SK-N-SH (cell line): Measurements from ENCODE around the gene PRX. TPM values are rescaled to one million over a fixed set of nuclear protein-coding genes. Genes with fewer than 3 reads are reported as not detected.

Experiments
- CTCF ChIA-PET: fragments of 300-600, 350-600 bp; formaldehyde crosslinking; extraction: SDS; loops from one replicate; lab custom pipeline; 2021; lab: Yijun Ruan, JAX
- POLR2A ChIA-PET: fragments of 350-600 bp; sonication (Branson Sonifier 250); formaldehyde crosslinking; extraction: SDS; loops from one replicate; lab custom pipeline; 2020; ENCODE audit warnings: antibody characterized with exemption, inconsistent platforms; lab: Yijun Ruan, JAX
- DNase-seq: peaks from one replicate; pipeline ENCODE4 v3.0.0; 2012
- H2AFZ ChIP-seq: fragments of 200-600 bp; sonication (generic); 2 replicates; pipeline ENCODE4 v1.8.1; 2016; ENCODE audit warnings: antibody characterized with exemption, mild to moderate bottlenecking, low read depth
- H3F3A ChIP-seq: fragments of 200-600 bp; sonication (generic); replicated peaks from 2 replicates; pipeline ENCODE3; 2016; ENCODE audit warnings: antibody characterized with exemption, mild to moderate bottlenecking; ENCODE audit not compliant: insufficient read depth
- H3K27ac ChIP-seq, 2 experiments: fragments of 200-500 bp in 1 of 2; fragments of 200-600 bp in 1 of 2; sonication (Bioruptor generic) in 1 of 2; sonication (generic), shearing (Covaris generic) in 1 of 2; 2 replicates each; pipeline versions ENCODE4 v1.5.1 to v1.6.1; 2014 to 2016; ENCODE audit warnings: low read depth in 2 of 2, inconsistent platforms in 1 of 2, low read length in 1 of 2, mild to moderate bottlenecking in 1 of 2, mixed read lengths in 1 of 2
- H3K27me3 ChIP-seq: fragments of 200-600 bp; sonication (generic), shearing (Covaris generic); 2 replicates; pipeline ENCODE4 v1.6.1; 2016; ENCODE audit warnings: mixed run types; ENCODE audit not compliant: insufficient read depth
- H3K36me3 ChIP-seq, 2 experiments: fragments of 200-500 bp in 1 of 2; fragments of 200-600 bp in 1 of 2; sonication (Bioruptor generic) in 1 of 2; sonication (generic) in 1 of 2; replicated peaks in 1 of 2; 2 replicates each; pipeline versions ENCODE3 to v1.5.1; 2014 to 2016; ENCODE audit warnings: low read length in 1 of 2, mild to moderate bottlenecking in 1 of 2; ENCODE audit not compliant: insufficient read depth in 2 of 2, control insufficient read depth in 1 of 2
- H3K4me1 ChIP-seq, 2 experiments: fragments of 200-500 bp in 1 of 2; fragments of 200-600 bp in 1 of 2; sonication (Bioruptor generic) in 1 of 2; sonication (generic), shearing (Covaris generic) in 1 of 2; 2 replicates each; pipeline versions ENCODE4 v1.5.1 to v1.6.1; 2014 to 2016; ENCODE audit warnings: low read depth in 1 of 2, low read length in 1 of 2, mixed run types in 1 of 2; ENCODE audit not compliant: insufficient read depth in 2 of 2, control insufficient read depth in 1 of 2
- H3K4me2 ChIP-seq: fragments of 200-600 bp; sonication (generic), shearing (Covaris generic); 2 replicates; pipeline ENCODE4 v1.6.1; 2017; ENCODE audit warnings: mixed run types
- H3K4me3 ChIP-seq, 2 experiments: fragments of 200-500 bp in 1 of 2; fragments of 200-600 bp in 1 of 2; sonication (Bioruptor generic) in 1 of 2; sonication (generic), shearing (Covaris generic) in 1 of 2; 2 replicates each; pipeline versions ENCODE4 v1.5.1 to v1.8.1; 2014 to 2016; ENCODE audit warnings: low read depth in 2 of 2, inconsistent platforms in 1 of 2, low read length in 1 of 2, mild to moderate bottlenecking in 1 of 2, mixed read lengths in 1 of 2, moderate library complexity in 1 of 2
- H3K79me2 ChIP-seq: fragments of 200-600 bp; sonication (generic); 2 replicates; pipeline ENCODE4 v1.8.1; 2017; ENCODE audit warnings: mild to moderate bottlenecking; ENCODE audit not compliant: insufficient read depth
- H3K9ac ChIP-seq: fragments of 200-600 bp; sonication (generic); 2 replicates; pipeline ENCODE4 v1.6.1; 2017; ENCODE audit warnings: mixed run types
- H3K9me2 ChIP-seq: fragments of 200-600 bp; sonication (generic); 2 replicates; pipeline ENCODE4 v1.6.1; 2017; ENCODE audit warnings: mixed run types
- H3K9me3 ChIP-seq: fragments of 200-600 bp; sonication (generic); 2 replicates; pipeline ENCODE4 v1.6.1; 2017; ENCODE audit warnings: mixed run types, mild to moderate bottlenecking, moderate library complexity
- H4K20me1 ChIP-seq: fragments of 200-600 bp; sonication (generic); 2 replicates; pipeline ENCODE4 v1.6.1; 2017; ENCODE audit warnings: mild to moderate bottlenecking, mixed run types; ENCODE audit not compliant: insufficient read depth
- ELF1 ChIP-seq: IDR thresholded peaks from 2 replicates; pipeline ENCODE4 v1.4.0; 2012
- EP300 ChIP-seq, 2 experiments: IDR thresholded peaks; 2 replicates each; pipeline versions ENCODE4 v1.4.0 to v1.6.1; 2012; ENCODE audit warnings: borderline replicate concordance in 1 of 2, low read depth in 1 of 2, low read length in 1 of 2
- EZH2phosphoT487 ChIP-seq: fragments of 200-600 bp; sonication (generic); IDR thresholded peaks from 2 replicates; pipeline ENCODE4 v1.6.1; 2017; ENCODE audit warnings: low read depth, mixed run types, mild to moderate bottlenecking, antibody characterized with exemption, moderate library complexity, borderline replicate concordance
- FOSL2 ChIP-seq: IDR thresholded peaks from 2 replicates; pipeline ENCODE4 v1.4.0; 2012; ENCODE audit warnings: low read depth, mild to moderate bottlenecking, moderate library complexity, borderline replicate concordance
- GATA2 ChIP-seq: sonication (generic); formaldehyde crosslinking; IDR thresholded peaks from 2 replicates; pipeline ENCODE4 v1.5.0; 2020; ENCODE audit warnings: mild to moderate bottlenecking, missing genetic modification reagents
- JUND ChIP-seq: IDR thresholded peaks from 2 replicates; pipeline ENCODE4 v1.4.0; 2012
- MEF2A ChIP-seq: IDR thresholded peaks from 2 replicates; pipeline ENCODE4 v1.4.0; 2012; ENCODE audit warnings: low read depth, borderline replicate concordance
- NRF1 ChIP-seq: IDR thresholded peaks from 2 replicates; pipeline ENCODE4 v1.6.1; 2012; ENCODE audit warnings: low read depth, mild to moderate bottlenecking, low read length
- RCOR1 ChIP-seq: fragments of 150-350 bp; IDR thresholded peaks from 2 replicates; pipeline ENCODE4 v1.6.1; 2017; ENCODE audit warnings: antibody characterized with exemption, low read length
- RFX5 ChIP-seq: IDR thresholded peaks from 2 replicates; pipeline ENCODE4 v1.6.1; 2012; ENCODE audit warnings: mild to moderate bottlenecking, improper control_type of control experiment, low read length
- TCF12 ChIP-seq: IDR thresholded peaks from 2 replicates; pipeline ENCODE4 v1.4.0; 2012
- TEAD4 ChIP-seq: IDR thresholded peaks from 2 replicates; pipeline ENCODE4 v1.4.0; 2012; ENCODE audit warnings: mild to moderate bottlenecking, borderline replicate concordance; ENCODE audit not compliant: insufficient read depth
- WGBS: methylation state at CpG from one replicate; pipeline ENCODE4 v1.1.6; 2017; ENCODE audit warnings: low lambda C conversion rate; 5-methylcytosine and 5-hydroxymethylcytosine counted together
- polyA plus RNA-seq, 3 experiments: library from polyadenylated mRNA; depleted of rRNA; stranded (reverse); fragments of >200 nt; gene quantifications; 2 replicates each; pipeline ENCODE4 v1.2.3, GENCODE V29; 2012
- TF ChIP-seq, protein P1 (sequence below): IDR thresholded peaks from 2 replicates; pipeline ENCODE4 v1.4.0; 2012; ENCODE audit warnings: low read depth, borderline replicate concordance
- TF ChIP-seq, protein P2 (sequence below): fragments of 150-350 bp; IDR thresholded peaks from 2 replicates; pipeline ENCODE4 v1.6.1; 2016; ENCODE audit warnings: mild to moderate bottlenecking, low read depth, low read length
- TF ChIP-seq, protein P3 (sequence below): fragments of 200-600 bp; sonication (generic); IDR thresholded peaks from 2 replicates; pipeline ENCODE4 v1.6.1; 2017; ENCODE audit warnings: antibody characterized with exemption, mild to moderate bottlenecking, moderate library complexity
- TF ChIP-seq, protein P4 (sequence below): IDR thresholded peaks from 2 replicates; pipeline ENCODE4; 2012
- TF ChIP-seq, protein P5 (sequence below): IDR thresholded peaks from 2 replicates; pipeline ENCODE4 v1.6.1; 2012; ENCODE audit warnings: mild to moderate bottlenecking, low read depth, low read length, moderate library complexity
- TF ChIP-seq, protein P6 (sequence below): IDR thresholded peaks from 2 replicates; pipeline ENCODE4 v1.4.0; 2012; ENCODE audit warnings: low read depth, borderline replicate concordance

Gene PRX
- polyA plus RNA-seq, 1 of the 3 experiments (the other 2 are of a cell fraction): 2.2 TPM

DNA sequence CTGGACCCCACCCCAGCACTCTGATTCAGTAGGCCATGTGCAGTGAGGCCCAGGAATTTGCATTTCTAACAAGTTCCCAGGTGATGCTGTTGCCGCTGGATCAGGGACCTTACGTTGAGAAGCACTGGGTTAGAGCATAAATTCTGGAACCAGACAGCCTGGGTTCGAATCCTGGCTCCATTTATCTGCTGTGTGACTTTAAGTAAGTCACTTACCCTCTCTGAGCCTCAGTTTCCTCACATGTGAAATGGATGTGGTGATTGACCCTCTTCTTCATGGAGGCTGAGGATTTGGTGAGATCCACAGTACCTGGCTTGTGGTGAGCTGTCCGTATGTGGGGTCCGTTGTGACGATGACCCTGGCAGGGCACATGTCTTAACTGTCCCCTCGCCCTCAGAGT lies 39.1 kb downstream of the PRX start:
- H3K4me2 ChIP-seq: no peak overlapping the region
- H4K20me1 ChIP-seq: no peaks in the 10 kb centered on the region
- no peak for TF ChIP-seq TCF12
- TF ChIP-seq ELF1: no peak
- no peak for TF ChIP-seq GATA2 (CRISPR knock-in tag)
- TF ChIP-seq, protein P1, sequence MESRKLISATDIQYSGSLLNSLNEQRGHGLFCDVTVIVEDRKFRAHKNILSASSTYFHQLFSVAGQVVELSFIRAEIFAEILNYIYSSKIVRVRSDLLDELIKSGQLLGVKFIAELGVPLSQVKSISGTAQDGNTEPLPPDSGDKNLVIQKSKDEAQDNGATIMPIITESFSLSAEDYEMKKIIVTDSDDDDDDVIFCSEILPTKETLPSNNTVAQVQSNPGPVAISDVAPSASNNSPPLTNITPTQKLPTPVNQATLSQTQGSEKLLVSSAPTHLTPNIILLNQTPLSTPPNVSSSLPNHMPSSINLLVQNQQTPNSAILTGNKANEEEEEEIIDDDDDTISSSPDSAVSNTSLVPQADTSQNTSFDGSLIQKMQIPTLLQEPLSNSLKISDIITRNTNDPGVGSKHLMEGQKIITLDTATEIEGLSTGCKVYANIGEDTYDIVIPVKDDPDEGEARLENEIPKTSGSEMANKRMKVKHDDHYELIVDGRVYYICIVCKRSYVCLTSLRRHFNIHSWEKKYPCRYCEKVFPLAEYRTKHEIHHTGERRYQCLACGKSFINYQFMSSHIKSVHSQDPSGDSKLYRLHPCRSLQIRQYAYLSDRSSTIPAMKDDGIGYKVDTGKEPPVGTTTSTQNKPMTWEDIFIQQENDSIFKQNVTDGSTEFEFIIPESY: no peak
- no peak for TF ChIP-seq JUND
- no peak for TF ChIP-seq EZH2phosphoT487
- TF ChIP-seq, protein P2, sequence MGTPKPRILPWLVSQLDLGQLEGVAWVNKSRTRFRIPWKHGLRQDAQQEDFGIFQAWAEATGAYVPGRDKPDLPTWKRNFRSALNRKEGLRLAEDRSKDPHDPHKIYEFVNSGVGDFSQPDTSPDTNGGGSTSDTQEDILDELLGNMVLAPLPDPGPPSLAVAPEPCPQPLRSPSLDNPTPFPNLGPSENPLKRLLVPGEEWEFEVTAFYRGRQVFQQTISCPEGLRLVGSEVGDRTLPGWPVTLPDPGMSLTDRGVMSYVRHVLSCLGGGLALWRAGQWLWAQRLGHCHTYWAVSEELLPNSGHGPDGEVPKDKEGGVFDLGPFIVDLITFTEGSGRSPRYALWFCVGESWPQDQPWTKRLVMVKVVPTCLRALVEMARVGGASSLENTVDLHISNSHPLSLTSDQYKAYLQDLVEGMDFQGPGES: no peak
- TF ChIP-seq TEAD4: no peak
- no peak for TF ChIP-seq FOSL2
- no peak for TF ChIP-seq RCOR1
- no peak overlapping the region for H3K4me3 ChIP-seq
- CTCF ChIA-PET: interaction anchor here (1.2 kb wide), 1 partner anchor 90 kb away, joined by 3 read pairs; no protein-coding TSS in a partner anchor
- H3K9ac ChIP-seq: no peak overlapping the region
- POLR2A ChIA-PET: no interaction called here
- no peaks in the 10 kb centered on the region for H3K27me3 ChIP-seq
- no peaks in the 10 kb centered on the region for H3K9me2 ChIP-seq
- H3K36me3 ChIP-seq: peaks cover 18 to 26% of the 10 kb centered on the region in 2 experiments
- H3F3A ChIP-seq: no peaks in the 10 kb centered on the region
- WGBS: 95% methylated on average over 7 of the region's 7 CpGs
- no peaks in the 10 kb centered on the region for H3K4me1 ChIP-seq
- no peak overlapping the region for H2AFZ ChIP-seq
- DNase-seq: peak; percentile 17
- H3K79me2 ChIP-seq: no peaks in the 10 kb centered on the region
- no peak overlapping the region for H3K27ac ChIP-seq
- H3K9me3 ChIP-seq: no peaks in the 10 kb centered on the region

DNA sequence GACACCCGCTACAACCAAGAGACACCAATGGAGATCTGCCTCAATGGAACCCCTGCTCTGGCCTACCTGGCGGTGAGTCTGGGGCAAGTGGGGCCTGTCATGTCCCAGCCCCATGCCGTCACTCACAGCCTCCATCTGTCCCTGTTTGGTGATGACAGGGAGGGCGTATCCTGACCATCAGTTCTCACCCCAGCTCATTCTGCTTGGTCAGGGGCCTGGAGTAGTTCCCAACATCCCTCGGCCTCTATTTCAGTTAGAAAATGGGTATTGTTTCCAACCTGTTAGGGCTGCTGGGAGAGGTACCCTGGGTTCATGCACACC lies 41.4 kb downstream of the PRX start:
- Histone ChIP-seq H3K36me3 (peaks cover 22 to 25% of the 10 kb centered on the region in 2 experiments), H3K9me2 (no peaks in the 10 kb centered on the region), H4K20me1 (no peaks in the 10 kb centered on the region), H3K27ac (no peak overlapping the region), H3F3A (no peaks in the 10 kb centered on the region), H3K4me3 (no peak overlapping the region), H2AFZ (no peak overlapping the region), H3K9ac (no peak overlapping the region), H3K4me2 (no peak overlapping the region), H3K79me2 (no peaks in the 10 kb centered on the region), H3K27me3 (no peaks in the 10 kb centered on the region), H3K4me1 (peaks cover 0 to 3% of the 10 kb centered on the region in 2 experiments; a peak in 1 of 4 replicates), H3K9me3 (no peaks in the 10 kb centered on the region)
- WGBS: 100% methylated on average over 4 of the region's 5 CpGs
- no peak for DNase-seq
- ChIA-PET CTCF (interaction anchor here (0.9 kb wide), 1 partner anchor 49 kb away, joined by 4 read pairs; no protein-coding TSS in a partner anchor), POLR2A (interaction anchor here (0.7 kb wide), 1 partner anchor 8 kb away, joined by 4 read pairs; no protein-coding TSS in a partner anchor)
- no peak for TF ChIP-seq MEF2A
- TF ChIP-seq, protein P3, sequence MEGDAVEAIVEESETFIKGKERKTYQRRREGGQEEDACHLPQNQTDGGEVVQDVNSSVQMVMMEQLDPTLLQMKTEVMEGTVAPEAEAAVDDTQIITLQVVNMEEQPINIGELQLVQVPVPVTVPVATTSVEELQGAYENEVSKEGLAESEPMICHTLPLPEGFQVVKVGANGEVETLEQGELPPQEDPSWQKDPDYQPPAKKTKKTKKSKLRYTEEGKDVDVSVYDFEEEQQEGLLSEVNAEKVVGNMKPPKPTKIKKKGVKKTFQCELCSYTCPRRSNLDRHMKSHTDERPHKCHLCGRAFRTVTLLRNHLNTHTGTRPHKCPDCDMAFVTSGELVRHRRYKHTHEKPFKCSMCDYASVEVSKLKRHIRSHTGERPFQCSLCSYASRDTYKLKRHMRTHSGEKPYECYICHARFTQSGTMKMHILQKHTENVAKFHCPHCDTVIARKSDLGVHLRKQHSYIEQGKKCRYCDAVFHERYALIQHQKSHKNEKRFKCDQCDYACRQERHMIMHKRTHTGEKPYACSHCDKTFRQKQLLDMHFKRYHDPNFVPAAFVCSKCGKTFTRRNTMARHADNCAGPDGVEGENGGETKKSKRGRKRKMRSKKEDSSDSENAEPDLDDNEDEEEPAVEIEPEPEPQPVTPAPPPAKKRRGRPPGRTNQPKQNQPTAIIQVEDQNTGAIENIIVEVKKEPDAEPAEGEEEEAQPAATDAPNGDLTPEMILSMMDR: no peak
- no peak for TF ChIP-seq TCF12
- TF ChIP-seq NRF1: no peak
- TF ChIP-seq, protein P4, sequence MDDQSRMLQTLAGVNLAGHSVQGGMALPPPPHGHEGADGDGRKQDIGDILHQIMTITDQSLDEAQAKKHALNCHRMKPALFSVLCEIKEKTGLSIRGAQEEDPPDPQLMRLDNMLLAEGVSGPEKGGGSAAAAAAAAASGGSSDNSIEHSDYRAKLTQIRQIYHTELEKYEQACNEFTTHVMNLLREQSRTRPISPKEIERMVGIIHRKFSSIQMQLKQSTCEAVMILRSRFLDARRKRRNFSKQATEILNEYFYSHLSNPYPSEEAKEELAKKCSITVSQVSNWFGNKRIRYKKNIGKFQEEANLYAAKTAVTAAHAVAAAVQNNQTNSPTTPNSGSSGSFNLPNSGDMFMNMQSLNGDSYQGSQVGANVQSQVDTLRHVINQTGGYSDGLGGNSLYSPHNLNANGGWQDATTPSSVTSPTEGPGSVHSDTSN: no peak
- TF ChIP-seq, protein P5, sequence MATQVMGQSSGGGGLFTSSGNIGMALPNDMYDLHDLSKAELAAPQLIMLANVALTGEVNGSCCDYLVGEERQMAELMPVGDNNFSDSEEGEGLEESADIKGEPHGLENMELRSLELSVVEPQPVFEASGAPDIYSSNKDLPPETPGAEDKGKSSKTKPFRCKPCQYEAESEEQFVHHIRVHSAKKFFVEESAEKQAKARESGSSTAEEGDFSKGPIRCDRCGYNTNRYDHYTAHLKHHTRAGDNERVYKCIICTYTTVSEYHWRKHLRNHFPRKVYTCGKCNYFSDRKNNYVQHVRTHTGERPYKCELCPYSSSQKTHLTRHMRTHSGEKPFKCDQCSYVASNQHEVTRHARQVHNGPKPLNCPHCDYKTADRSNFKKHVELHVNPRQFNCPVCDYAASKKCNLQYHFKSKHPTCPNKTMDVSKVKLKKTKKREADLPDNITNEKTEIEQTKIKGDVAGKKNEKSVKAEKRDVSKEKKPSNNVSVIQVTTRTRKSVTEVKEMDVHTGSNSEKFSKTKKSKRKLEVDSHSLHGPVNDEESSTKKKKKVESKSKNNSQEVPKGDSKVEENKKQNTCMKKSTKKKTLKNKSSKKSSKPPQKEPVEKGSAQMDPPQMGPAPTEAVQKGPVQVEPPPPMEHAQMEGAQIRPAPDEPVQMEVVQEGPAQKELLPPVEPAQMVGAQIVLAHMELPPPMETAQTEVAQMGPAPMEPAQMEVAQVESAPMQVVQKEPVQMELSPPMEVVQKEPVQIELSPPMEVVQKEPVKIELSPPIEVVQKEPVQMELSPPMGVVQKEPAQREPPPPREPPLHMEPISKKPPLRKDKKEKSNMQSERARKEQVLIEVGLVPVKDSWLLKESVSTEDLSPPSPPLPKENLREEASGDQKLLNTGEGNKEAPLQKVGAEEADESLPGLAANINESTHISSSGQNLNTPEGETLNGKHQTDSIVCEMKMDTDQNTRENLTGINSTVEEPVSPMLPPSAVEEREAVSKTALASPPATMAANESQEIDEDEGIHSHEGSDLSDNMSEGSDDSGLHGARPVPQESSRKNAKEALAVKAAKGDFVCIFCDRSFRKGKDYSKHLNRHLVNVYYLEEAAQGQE: no peak
- TF ChIP-seq EP300 (IDR thresholded peaks at IDR 0.05; ENCODE audit: borderline replicate concordance in 1 of 2, low read depth in 1 of 2, low read length in 1 of 2): no peak
- TF ChIP-seq, protein P6, sequence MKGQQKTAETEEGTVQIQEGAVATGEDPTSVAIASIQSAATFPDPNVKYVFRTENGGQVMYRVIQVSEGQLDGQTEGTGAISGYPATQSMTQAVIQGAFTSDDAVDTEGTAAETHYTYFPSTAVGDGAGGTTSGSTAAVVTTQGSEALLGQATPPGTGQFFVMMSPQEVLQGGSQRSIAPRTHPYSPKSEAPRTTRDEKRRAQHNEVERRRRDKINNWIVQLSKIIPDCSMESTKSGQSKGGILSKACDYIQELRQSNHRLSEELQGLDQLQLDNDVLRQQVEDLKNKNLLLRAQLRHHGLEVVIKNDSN: no peak
- TF ChIP-seq RFX5: no peak
